GM18508 (cell line): ENCODE results near the gene CNTROB.
"Not testable (repeated sequence)": the region's sequence is repeated elsewhere in the genome, so short reads cannot be mapped to it uniquely, and the experiment has no call there.

ENCODE experiments used
- ATAC-seq: cut with Tn5 transposase; IDR thresholded peaks from one replicate; pipeline ENCODE4 v1.9.1; 2021; ENCODE audit warnings: moderate number of reproducible peaks; ENCODE audit not compliant: insufficient read depth, unreplicated experiment

Gene CNTROB

GRCh38 chr17:7940034-7940433, 8.0 kb downstream of the CNTROB start:
- ATAC-seq = no peak

GRCh38 chr17:7940743-7941142, 8.7 kb downstream of the CNTROB start:
- no peak for ATAC-seq

GRCh38 chr17:7943291-7943690, 11.3 kb downstream of the CNTROB start:
- ATAC-seq = no peak

- ATAC-seq = no peak
Observed at GRCh38 chr17:7944326-7944725, 12.3 kb downstream of the CNTROB start.

GRCh38 chr17:7945651-7946050, 13.6 kb downstream of the CNTROB start:
- ATAC-seq = no peak

GRCh38 chr17:7946441-7946840, 14.4 kb downstream of the CNTROB start:
- ATAC-seq = no peak

GRCh38 chr17:7947651-7948050, 15.6 kb downstream of the CNTROB start:
- ATAC-seq = no peak

GRCh38 chr17:7950578-7950977, 18.6 kb downstream of the CNTROB start:
- no peak for ATAC-seq

- ATAC-seq = no peak
Observed at GRCh38 chr17:7951143-7951792, 19.3 kb downstream of the CNTROB start.

- not testable (repeated sequence) for ATAC-seq
Observed at GRCh38 chr17:7953266-7953665, 21.3 kb downstream of the CNTROB start.

- ATAC-seq = no peak
Observed at GRCh38 chr17:7955414-7956227, 23.6 kb downstream of the CNTROB start.

GRCh38 chr17:7956228-7956965, 24.4 kb downstream of the CNTROB start:
- ATAC-seq = no peak

- no peak for ATAC-seq
Observed at GRCh38 chr17:7959503-7960253, 27.7 kb downstream of the CNTROB start.

- ATAC-seq = no peak
Observed at GRCh38 chr17:7961421-7961820, 29.4 kb downstream of the CNTROB start.

GRCh38 chr17:7967751-7968150, 35.7 kb downstream of the CNTROB start:
- ATAC-seq = no peak

- ATAC-seq = no peak
Observed at GRCh38 chr17:7969433-7969832, 37.4 kb downstream of the CNTROB start.

GRCh38 chr17:7971651-7972050, 39.6 kb downstream of the CNTROB start:
- no peak for ATAC-seq

GRCh38 chr17:7972131-7972785, 40.3 kb downstream of the CNTROB start:
- ATAC-seq = no peak

GRCh38 chr17:7974638-7975131, 42.7 kb downstream of the CNTROB start:
- ATAC-seq = no peak

GRCh38 chr17:7977039-7977438, 45.0 kb downstream of the CNTROB start:
- no peak for ATAC-seq
